ENCODE data around the gene KAT2B. TPM values are rescaled to one million over a fixed set of nuclear protein-coding genes. Genes with fewer than 3 reads are reported as not detected.

The KAT2B gene
- total and polyA plus RNA-seq, 2 experiments from 2014 or later = 10.0 to 18.6 TPM

DNA sequence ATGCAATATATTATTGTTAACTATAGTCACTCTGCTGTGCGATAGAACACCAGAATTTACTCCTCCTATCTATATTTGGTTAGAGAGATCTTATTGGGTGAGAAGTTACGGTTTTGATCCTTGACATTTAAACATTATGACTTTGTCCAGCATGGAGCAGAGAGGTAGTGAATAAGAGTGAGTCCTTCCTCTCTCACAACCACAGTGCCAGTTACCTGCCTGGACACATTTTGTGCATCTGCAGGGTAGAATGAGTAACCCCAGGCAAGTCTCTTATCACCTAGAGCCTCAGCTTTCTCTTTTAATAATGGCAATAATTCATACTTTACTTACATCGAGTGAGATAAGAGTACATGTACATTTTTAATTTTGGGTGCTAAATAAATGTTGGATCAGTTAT lies 24.1 kb downstream of the KAT2B start:
- no peak for DNase-seq (ENCODE audit: low read depth in 1 of 2, low spot score in 1 of 2)
- TF ChIP-seq, protein P1, sequence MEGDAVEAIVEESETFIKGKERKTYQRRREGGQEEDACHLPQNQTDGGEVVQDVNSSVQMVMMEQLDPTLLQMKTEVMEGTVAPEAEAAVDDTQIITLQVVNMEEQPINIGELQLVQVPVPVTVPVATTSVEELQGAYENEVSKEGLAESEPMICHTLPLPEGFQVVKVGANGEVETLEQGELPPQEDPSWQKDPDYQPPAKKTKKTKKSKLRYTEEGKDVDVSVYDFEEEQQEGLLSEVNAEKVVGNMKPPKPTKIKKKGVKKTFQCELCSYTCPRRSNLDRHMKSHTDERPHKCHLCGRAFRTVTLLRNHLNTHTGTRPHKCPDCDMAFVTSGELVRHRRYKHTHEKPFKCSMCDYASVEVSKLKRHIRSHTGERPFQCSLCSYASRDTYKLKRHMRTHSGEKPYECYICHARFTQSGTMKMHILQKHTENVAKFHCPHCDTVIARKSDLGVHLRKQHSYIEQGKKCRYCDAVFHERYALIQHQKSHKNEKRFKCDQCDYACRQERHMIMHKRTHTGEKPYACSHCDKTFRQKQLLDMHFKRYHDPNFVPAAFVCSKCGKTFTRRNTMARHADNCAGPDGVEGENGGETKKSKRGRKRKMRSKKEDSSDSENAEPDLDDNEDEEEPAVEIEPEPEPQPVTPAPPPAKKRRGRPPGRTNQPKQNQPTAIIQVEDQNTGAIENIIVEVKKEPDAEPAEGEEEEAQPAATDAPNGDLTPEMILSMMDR (IDR thresholded peaks at IDR 0.05; ENCODE audit: low read depth, low read length) = no peak
- no peaks in the 10 kb centered on the region for H3K9me3 ChIP-seq (ENCODE audit: low read depth)

DNA sequence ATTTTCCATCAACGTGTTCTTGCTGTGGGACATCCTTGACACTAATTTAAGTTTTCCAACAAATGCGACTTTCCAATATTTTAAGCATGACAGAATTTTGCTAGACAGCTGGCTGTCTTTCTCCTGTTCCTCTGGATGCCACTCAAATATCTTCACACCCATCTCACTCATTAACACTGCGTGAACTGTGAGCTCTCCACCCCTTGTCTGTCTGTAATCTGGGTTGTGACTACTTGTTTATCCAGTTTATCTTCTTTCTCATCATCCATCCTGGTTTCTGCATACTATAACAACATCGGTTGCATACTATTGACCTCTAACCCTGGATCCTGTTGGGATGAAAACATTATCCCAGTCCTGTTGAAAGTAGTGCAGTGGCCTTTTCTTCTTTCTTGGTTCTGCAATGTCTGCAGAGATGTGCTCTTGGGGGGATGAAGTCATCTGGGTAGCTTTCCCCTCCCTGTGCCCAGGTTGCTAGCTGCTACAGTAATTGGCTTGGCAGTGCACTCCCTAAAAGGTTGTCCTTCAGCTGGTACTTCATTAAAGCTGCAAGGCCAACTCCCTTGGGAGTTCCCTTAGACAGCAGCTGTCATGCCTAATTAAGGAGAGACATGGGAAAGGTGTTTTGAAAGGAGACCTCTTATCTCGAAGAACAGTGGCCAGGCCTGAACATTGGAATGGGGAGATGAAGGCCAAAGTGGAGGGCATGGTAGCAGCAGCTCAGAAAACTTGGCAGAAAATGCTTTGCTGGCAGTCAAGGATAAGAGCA lies 24.7 kb downstream of the KAT2B start:
- H3K4me3 ChIP-seq = no peak overlapping the region
- TF ChIP-seq, protein P1 (IDR thresholded peaks at IDR 0.05; ENCODE audit: low read depth, low read length) = no peak
- DNase-seq (ENCODE audit: low read depth in 1 of 2, low spot score in 1 of 2) = no peak
- no peaks in the 10 kb centered on the region for H3K9me3 ChIP-seq (ENCODE audit: low read depth)
- H3K36me3 ChIP-seq = no peaks in the 10 kb centered on the region
- H3K27ac ChIP-seq = no peak overlapping the region
- H3K27me3 ChIP-seq = no peaks in the 10 kb centered on the region
- H3K4me1 ChIP-seq (ENCODE audit: low read depth) = no peaks in the 10 kb centered on the region

More for the DNA sequence above, 24.1 kb downstream of the KAT2B start:
- no peaks in the 10 kb centered on the region for H3K27me3 ChIP-seq
- no peaks in the 10 kb centered on the region for H3K36me3 ChIP-seq
- no peaks in the 10 kb centered on the region for H3K4me1 ChIP-seq (ENCODE audit: low read depth)
- H3K4me3 ChIP-seq = no peak overlapping the region
- no peak overlapping the region for H3K27ac ChIP-seq

DNA sequence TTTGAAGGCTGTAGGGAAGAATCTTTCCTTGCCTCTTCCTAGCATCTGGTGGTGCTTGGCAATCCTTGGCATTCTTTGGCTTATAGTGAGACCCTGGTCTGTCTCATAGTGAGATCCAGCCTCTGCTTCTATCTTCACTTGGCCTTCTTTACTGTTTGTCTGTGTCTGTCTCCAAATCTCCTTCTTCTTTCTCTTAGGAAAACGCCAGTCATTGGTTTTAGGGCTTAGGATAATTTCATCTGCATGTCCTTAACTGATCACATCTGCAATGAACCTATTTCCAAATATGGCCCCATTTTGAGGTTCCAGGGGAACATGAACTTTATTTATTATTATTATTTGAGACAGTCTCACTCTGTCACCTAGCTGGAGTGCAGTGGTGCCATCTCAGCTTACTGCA lies 25.8 kb downstream of the KAT2B start:
- Histone ChIP-seq H3K36me3 (no peaks in the 10 kb centered on the region), H3K9me3 (ENCODE audit: low read depth) (no peaks in the 10 kb centered on the region), H3K27me3 (no peaks in the 10 kb centered on the region), H3K4me3 (no peak overlapping the region), H3K27ac (no peak overlapping the region), H3K4me1 (ENCODE audit: low read depth) (no peaks in the 10 kb centered on the region)
- TF ChIP-seq, protein P1 (IDR thresholded peaks at IDR 0.05; ENCODE audit: low read depth, low read length) = no peak
- DNase-seq (ENCODE audit: low read depth in 1 of 2, low spot score in 1 of 2) = no peak

DNA sequence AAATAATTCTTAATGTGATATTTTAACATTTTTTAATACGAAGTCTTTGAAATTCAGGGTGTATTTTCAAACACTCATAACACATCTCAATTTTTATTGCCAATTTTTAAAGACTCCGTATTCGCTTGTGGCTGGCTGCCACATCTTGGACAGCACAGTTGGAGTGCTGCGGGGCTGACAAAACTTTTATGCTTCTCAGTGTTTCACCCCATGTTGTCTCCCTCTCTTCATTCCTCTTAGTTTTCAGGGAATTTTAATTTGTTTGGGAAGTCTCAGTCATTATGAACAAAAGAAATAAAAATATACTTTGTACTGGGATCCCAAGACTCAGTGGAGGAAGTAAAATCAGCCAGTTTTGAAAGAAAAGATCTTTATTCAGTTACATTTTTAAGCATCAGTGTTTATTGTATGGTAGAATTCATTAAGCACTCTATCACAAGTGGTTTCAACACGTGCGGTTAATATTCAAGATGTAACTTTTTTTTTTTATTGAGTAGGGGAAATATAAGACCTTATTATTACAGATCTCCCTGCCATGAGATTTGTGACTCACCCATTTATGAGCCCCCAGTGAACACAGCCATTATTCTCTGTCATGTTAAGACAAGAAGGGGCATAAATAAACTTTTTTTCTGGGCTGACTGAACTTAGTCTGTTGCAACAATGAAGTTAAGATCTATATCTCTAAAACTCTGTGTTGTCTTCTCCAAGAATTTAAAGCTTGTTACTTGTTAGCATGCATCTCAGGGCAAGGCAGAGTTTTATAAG lies 26.8 kb downstream of the KAT2B start:
- Histone ChIP-seq H3K36me3 (no peaks in the 10 kb centered on the region), H3K4me3 (no peak overlapping the region), H3K4me1 (ENCODE audit: low read depth) (no peaks in the 10 kb centered on the region), H3K27me3 (no peaks in the 10 kb centered on the region), H3K27ac (no peak overlapping the region), H3K9me3 (ENCODE audit: low read depth) (no peaks in the 10 kb centered on the region)
- TF ChIP-seq, protein P1 (IDR thresholded peaks at IDR 0.05; ENCODE audit: low read depth, low read length) = no peak
- DNase-seq (ENCODE audit: low read depth in 1 of 2, low spot score in 1 of 2) = peak in 1 of 2 donors; percentile 20

DNA sequence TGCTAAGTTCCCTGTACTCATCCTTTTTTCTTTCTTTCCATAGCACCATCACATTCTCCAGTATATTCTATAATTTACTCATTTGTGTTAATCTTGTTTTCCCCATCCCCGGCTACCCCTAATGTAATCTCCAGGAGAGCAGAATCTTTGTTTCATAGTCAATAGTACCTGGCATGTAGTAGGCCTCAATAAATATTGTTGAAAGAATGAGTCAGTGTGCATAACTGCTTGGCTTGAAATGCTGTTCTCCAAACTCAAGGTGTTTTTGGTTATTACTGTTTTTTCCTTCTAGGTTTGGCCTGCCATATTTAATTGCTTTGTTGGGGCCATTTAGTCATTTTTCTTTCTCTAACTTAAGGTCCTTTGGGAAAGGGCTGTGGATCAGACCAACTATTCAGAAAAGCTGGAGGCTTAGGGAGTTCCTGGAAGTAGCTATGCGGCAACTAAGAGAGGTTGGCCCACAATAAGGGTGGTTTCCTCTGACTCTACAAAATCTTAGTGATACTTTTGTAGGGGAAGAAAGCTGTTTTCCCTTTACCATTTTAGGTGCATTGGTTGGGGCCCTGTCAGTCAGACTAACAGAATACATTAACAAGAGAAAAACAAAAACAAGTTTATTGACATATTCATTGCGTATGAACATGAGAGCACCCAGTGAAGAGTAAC lies 28.4 kb downstream of the KAT2B start:
- Histone ChIP-seq H3K36me3 (no peaks in the 10 kb centered on the region), H3K4me3 (no peak overlapping the region), H3K4me1 (ENCODE audit: low read depth) (no peaks in the 10 kb centered on the region), H3K27me3 (no peaks in the 10 kb centered on the region), H3K9me3 (ENCODE audit: low read depth) (no peaks in the 10 kb centered on the region), H3K27ac (no peak overlapping the region)
- no peak for DNase-seq (ENCODE audit: low read depth in 1 of 2, low spot score in 1 of 2)
- TF ChIP-seq, protein P1 (IDR thresholded peaks at IDR 0.05; ENCODE audit: low read depth, low read length) = no peak
